Stomach smooth muscle (tissue), 2 donors: Measurements from ENCODE around the gene POLD2.
"Not testable (repeated sequence)": the region's sequence is repeated elsewhere in the genome, so short reads cannot be mapped to it uniquely, and the experiment has no call there.

Experiments used
- H3K27ac ChIP-seq: one replicate; pipeline ENCODE4 v1.7.0; 2013; ENCODE audit warnings: mild to moderate bottlenecking, low read length, inconsistent platforms
- H3K27me3 ChIP-seq, 2 donors: one replicate each; pipeline ENCODE4 v1.7.0; 2013; ENCODE audit warnings: low read length in 2 of 2; ENCODE audit not compliant: insufficient read depth in 2 of 2, control insufficient read depth in 1 of 2
- H3K36me3 ChIP-seq, 2 donors: one replicate each; pipeline ENCODE4 v1.7.0; 2013; ENCODE audit warnings: low read length in 2 of 2; ENCODE audit not compliant: control insufficient read depth in 2 of 2, insufficient read depth in 2 of 2
- H3K4me1 ChIP-seq: one replicate; pipeline ENCODE4 v1.7.0; 2013; ENCODE audit warnings: low read length; ENCODE audit not compliant: control insufficient read depth, insufficient read depth
- H3K4me3 ChIP-seq, 2 donors: one replicate each; pipeline ENCODE4 v1.7.0; 2013; ENCODE audit warnings: low read length in 2 of 2
- H3K9ac ChIP-seq, 2 donors: one replicate each; pipeline ENCODE4 v1.7.0; 2013; ENCODE audit warnings: low read length in 2 of 2, mild to moderate bottlenecking in 1 of 2
- H3K9me3 ChIP-seq, 2 donors: one replicate each; pipeline ENCODE4 v1.7.0; 2013; ENCODE audit warnings: low read length in 2 of 2; ENCODE audit not compliant: control insufficient read depth in 2 of 2
- donor health status: healthy.
- donor health status: Pancreatic carcinoma.

The POLD2 gene

GRCh38 chr7:44123190-44124003 lies at the start of gene POLD2:
POLD2 (minus strand) TSS chr7:44123548; CDS start chr7:44122053, 1,495 bp downstream.
- H3K27me3 ChIP-seq = no peaks in the 10 kb centered on the region
- peaks cover 13 to 16% of the 10 kb centered on the region in 2 donors for H3K36me3 ChIP-seq
- peak within 1 kb of the TSS; percentile 85 to 94 for H3K4me3 ChIP-seq
- peaks cover 21% of the 10 kb centered on the region for H3K4me1 ChIP-seq
- peak within 1 kb of the TSS; percentile 82 to 87 for H3K9ac ChIP-seq
- peaks cover 0 to 4% of the 10 kb centered on the region in 2 donors for H3K9me3 ChIP-seq
- peak within 1 kb of the TSS; percentile 83 for H3K27ac ChIP-seq

GRCh38 chr7:44172803-44173424 lies 49.6 kb upstream of the POLD2 start:
- H3K27ac ChIP-seq = no peak overlapping the region
- H3K4me3 ChIP-seq = no peak overlapping the region
- H3K9ac ChIP-seq = no peak overlapping the region
- H3K27me3 ChIP-seq = peaks cover 3 to 4% of the 10 kb centered on the region in 2 donors
- H3K9me3 ChIP-seq = no peaks in the 10 kb centered on the region
- H3K4me1 ChIP-seq = no peaks in the 10 kb centered on the region
- no peaks in the 10 kb centered on the region for H3K36me3 ChIP-seq

- Histone ChIP-seq H3K9ac (no peak overlapping the region), H3K27me3 (peaks cover 0 to 4% of the 10 kb centered on the region in 2 donors), H3K9me3 (no peaks in the 10 kb centered on the region), H3K36me3 (no peaks in the 10 kb centered on the region), H3K4me3 (no peak overlapping the region), H3K4me1 (no peaks in the 10 kb centered on the region), H3K27ac (no peak overlapping the region)
These were observed 49.0 kb upstream of the POLD2 start for GRCh38 chr7:44172352-44172751.

GRCh38 chr7:44171901-44172300 lies 48.6 kb upstream of the POLD2 start:
- H3K9ac ChIP-seq, H3K4me3 ChIP-seq, H3K9me3 ChIP-seq, H3K36me3 ChIP-seq, H3K27me3 ChIP-seq, H3K4me1 ChIP-seq, H3K27ac ChIP-seq: not testable (repeated sequence)

- H3K4me1 ChIP-seq = no peaks in the 10 kb centered on the region
- H3K9ac ChIP-seq = no peak overlapping the region
- no peak overlapping the region for H3K4me3 ChIP-seq
- H3K36me3 ChIP-seq = no peaks in the 10 kb centered on the region
- no peaks in the 10 kb centered on the region for H3K9me3 ChIP-seq
- H3K27me3 ChIP-seq = peaks cover under 1 to 2% of the 10 kb centered on the region in 2 donors
- no peak overlapping the region for H3K27ac ChIP-seq
These were observed 44.6 kb upstream of the POLD2 start for GRCh38 chr7:44167920-44168319.

- H3K36me3 ChIP-seq = no peaks in the 10 kb centered on the region
- no peak overlapping the region for H3K27ac ChIP-seq
- no peaks in the 10 kb centered on the region for H3K9me3 ChIP-seq
- H3K4me3 ChIP-seq = no peak overlapping the region
- H3K4me1 ChIP-seq = no peaks in the 10 kb centered on the region
- H3K9ac ChIP-seq = no peak overlapping the region
- peaks cover 0 to 2% of the 10 kb centered on the region in 2 donors for H3K27me3 ChIP-seq
These were observed 40.2 kb upstream of the POLD2 start for GRCh38 chr7:44163591-44163990.

GRCh38 chr7:44162785-44163395 lies 39.5 kb upstream of the POLD2 start:
- Histone ChIP-seq H3K9me3 (no peaks in the 10 kb centered on the region), H3K36me3 (no peaks in the 10 kb centered on the region), H3K27ac (no peak overlapping the region), H3K4me1 (no peaks in the 10 kb centered on the region), H3K9ac (no peak overlapping the region), H3K4me3 (no peak overlapping the region), H3K27me3 (peaks cover 0 to 2% of the 10 kb centered on the region in 2 donors)

GRCh38 chr7:44162179-44162578 lies 38.8 kb upstream of the POLD2 start:
- Histone ChIP-seq H3K9me3 (no peaks in the 10 kb centered on the region), H3K4me3 (no peak overlapping the region), H3K36me3 (no peaks in the 10 kb centered on the region), H3K9ac (no peak overlapping the region), H3K27ac (no peak overlapping the region), H3K4me1 (no peaks in the 10 kb centered on the region), H3K27me3 (peaks cover 0 to 2% of the 10 kb centered on the region in 2 donors)

- Histone ChIP-seq H3K4me3 (no peak overlapping the region), H3K9me3 (no peaks in the 10 kb centered on the region), H3K27ac (no peak overlapping the region), H3K9ac (no peak overlapping the region), H3K27me3 (peaks cover 0 to 2% of the 10 kb centered on the region in 2 donors), H3K4me1 (no peaks in the 10 kb centered on the region), H3K36me3 (no peaks in the 10 kb centered on the region)
These were observed 38.0 kb upstream of the POLD2 start for GRCh38 chr7:44161371-44161770.

- peaks cover 0 to 2% of the 10 kb centered on the region in 2 donors for H3K27me3 ChIP-seq
- H3K36me3 ChIP-seq = no peaks in the 10 kb centered on the region
- H3K27ac ChIP-seq = no peak overlapping the region
- H3K4me3 ChIP-seq = no peak overlapping the region
- no peak overlapping the region for H3K9ac ChIP-seq
- H3K9me3 ChIP-seq = no peaks in the 10 kb centered on the region
- H3K4me1 ChIP-seq = no peaks in the 10 kb centered on the region
These were observed 36.7 kb upstream of the POLD2 start for GRCh38 chr7:44159824-44160630.
